ENCODE measurements around the gene MATN1. TPM values are rescaled to one million over a fixed set of nuclear protein-coding genes. Genes with fewer than 3 reads are reported as not detected.

Gene MATN1
- total and polyA plus RNA-seq, 2 experiments from 2014 or later, result 0.36 to 1.4 TPM

DNA sequence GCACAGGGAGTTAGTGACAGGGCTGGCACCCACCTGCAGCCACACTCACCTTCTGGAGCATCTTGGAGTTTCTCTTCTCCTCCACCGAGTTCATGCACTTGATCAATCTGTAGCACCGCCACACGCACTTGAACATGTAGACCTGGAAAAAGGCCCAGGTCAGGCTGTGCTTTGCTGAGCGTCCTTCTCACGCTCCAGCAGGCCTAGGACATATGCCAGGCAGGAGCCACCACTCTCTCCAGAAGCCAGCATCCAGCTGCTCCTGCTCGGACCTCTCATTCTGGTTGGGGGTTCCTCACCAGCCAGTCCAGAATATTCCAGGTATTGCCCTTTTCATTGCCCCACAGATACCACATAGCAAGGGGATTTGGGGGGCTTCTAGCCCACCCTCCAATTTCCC is 11.7 kb upstream of the MATN1 start:
- H3K9me3 ChIP-seq (ENCODE audit: low read depth), result no peaks in the 10 kb centered on the region
- no peaks in the 10 kb centered on the region for H3K27me3 ChIP-seq
- H3K27ac ChIP-seq, result no peak overlapping the region
- H3K4me3 ChIP-seq, result no peak overlapping the region
- no peaks in the 10 kb centered on the region for H3K4me1 ChIP-seq (ENCODE audit: low read depth)
- no peak for DNase-seq (ENCODE audit: low read depth in 1 of 2, low spot score in 1 of 2)
- TF ChIP-seq, protein P1, sequence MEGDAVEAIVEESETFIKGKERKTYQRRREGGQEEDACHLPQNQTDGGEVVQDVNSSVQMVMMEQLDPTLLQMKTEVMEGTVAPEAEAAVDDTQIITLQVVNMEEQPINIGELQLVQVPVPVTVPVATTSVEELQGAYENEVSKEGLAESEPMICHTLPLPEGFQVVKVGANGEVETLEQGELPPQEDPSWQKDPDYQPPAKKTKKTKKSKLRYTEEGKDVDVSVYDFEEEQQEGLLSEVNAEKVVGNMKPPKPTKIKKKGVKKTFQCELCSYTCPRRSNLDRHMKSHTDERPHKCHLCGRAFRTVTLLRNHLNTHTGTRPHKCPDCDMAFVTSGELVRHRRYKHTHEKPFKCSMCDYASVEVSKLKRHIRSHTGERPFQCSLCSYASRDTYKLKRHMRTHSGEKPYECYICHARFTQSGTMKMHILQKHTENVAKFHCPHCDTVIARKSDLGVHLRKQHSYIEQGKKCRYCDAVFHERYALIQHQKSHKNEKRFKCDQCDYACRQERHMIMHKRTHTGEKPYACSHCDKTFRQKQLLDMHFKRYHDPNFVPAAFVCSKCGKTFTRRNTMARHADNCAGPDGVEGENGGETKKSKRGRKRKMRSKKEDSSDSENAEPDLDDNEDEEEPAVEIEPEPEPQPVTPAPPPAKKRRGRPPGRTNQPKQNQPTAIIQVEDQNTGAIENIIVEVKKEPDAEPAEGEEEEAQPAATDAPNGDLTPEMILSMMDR (IDR thresholded peaks at IDR 0.05; ENCODE audit: low read depth, low read length), result no peak
- H3K36me3 ChIP-seq, result no peaks in the 10 kb centered on the region

DNA sequence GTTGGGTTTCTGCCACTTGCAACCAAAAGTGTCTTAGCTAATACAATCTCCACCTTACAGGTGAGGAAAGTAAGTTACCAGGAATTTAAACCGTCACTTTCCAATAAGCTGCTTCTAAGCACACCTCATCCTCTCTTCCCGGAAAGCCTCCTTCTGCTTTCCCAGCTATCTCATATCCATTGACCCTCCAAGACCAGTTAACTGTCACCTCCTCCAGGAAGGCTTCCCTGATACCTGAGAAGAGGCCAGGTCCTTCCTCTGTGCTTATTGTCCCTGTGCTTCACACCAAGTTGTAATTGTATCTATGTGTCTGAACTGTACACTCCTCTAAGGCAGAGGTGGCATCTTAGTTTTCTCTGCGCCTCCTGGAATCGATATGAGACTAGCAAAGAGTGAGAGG is 11.2 kb upstream of the MATN1 start:
- DNase-seq (ENCODE audit: low read depth in 1 of 2, low spot score in 1 of 2), result no peak
- H3K27ac ChIP-seq, result no peak overlapping the region
- no peaks in the 10 kb centered on the region for H3K27me3 ChIP-seq
- no peaks in the 10 kb centered on the region for H3K9me3 ChIP-seq (ENCODE audit: low read depth)
- H3K36me3 ChIP-seq, result no peaks in the 10 kb centered on the region
- H3K4me3 ChIP-seq, result no peak overlapping the region
- H3K4me1 ChIP-seq (ENCODE audit: low read depth), result no peaks in the 10 kb centered on the region
- TF ChIP-seq, protein P1 (IDR thresholded peaks at IDR 0.05; ENCODE audit: low read depth, low read length), result no peak

DNA sequence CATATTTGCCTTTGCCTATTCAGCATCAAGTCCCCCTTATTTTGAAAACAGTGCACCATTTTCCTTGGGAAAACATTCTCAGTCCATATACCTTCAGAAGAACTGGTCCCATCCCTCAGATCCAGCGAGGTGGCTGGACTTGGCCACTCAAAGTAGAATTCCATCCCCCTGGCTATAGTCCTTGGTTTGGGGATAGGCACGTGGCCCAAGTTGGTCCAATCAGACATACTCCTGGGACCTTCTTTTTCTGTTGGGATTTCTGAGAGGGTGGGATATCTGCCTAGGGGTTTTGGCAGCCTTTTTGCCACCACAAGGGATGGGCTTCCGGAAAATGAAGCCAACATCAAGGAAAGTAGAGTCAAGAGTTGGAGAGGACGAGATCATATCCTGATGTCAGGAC is 10.7 kb upstream of the MATN1 start:
- no peak overlapping the region for H3K4me3 ChIP-seq
- TF ChIP-seq, protein P1 (IDR thresholded peaks at IDR 0.05; ENCODE audit: low read depth, low read length), result no peak
- H3K4me1 ChIP-seq (ENCODE audit: low read depth), result no peaks in the 10 kb centered on the region
- H3K36me3 ChIP-seq, result no peaks in the 10 kb centered on the region
- H3K9me3 ChIP-seq (ENCODE audit: low read depth), result no peaks in the 10 kb centered on the region
- no peaks in the 10 kb centered on the region for H3K27me3 ChIP-seq
- no peak for DNase-seq (ENCODE audit: low read depth in 1 of 2, low spot score in 1 of 2)
- no peak overlapping the region for H3K27ac ChIP-seq

DNA sequence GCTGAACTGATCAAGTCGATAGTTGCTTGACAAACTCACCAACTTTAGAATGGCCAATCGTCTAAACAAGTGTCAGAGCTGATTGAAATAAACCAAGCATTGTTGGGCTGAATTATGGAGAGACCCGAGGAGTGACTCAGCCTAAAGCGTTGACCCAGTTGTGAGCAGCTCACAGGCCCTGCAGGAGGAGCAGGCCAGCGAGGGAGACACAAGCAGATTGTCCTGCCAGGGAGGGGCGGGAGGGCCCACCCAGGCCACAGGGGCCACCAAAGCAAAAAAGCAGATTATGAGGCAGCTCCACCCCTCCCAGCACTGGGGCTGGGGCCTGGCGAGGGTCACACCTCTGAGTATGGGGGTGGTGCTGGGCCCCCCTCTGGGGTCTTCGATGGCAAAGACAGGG is 10.1 kb upstream of the MATN1 start:
- Histone ChIP-seq H3K9me3 (ENCODE audit: low read depth) (no peaks in the 10 kb centered on the region), H3K4me3 (no peak overlapping the region), H3K27me3 (no peaks in the 10 kb centered on the region), H3K36me3 (no peaks in the 10 kb centered on the region), H3K27ac (no peak overlapping the region), H3K4me1 (ENCODE audit: low read depth) (no peaks in the 10 kb centered on the region)
- TF ChIP-seq, protein P1 (IDR thresholded peaks at IDR 0.05; ENCODE audit: low read depth, low read length), result no peak
- no peak for DNase-seq (ENCODE audit: low read depth in 1 of 2, low spot score in 1 of 2)

DNA sequence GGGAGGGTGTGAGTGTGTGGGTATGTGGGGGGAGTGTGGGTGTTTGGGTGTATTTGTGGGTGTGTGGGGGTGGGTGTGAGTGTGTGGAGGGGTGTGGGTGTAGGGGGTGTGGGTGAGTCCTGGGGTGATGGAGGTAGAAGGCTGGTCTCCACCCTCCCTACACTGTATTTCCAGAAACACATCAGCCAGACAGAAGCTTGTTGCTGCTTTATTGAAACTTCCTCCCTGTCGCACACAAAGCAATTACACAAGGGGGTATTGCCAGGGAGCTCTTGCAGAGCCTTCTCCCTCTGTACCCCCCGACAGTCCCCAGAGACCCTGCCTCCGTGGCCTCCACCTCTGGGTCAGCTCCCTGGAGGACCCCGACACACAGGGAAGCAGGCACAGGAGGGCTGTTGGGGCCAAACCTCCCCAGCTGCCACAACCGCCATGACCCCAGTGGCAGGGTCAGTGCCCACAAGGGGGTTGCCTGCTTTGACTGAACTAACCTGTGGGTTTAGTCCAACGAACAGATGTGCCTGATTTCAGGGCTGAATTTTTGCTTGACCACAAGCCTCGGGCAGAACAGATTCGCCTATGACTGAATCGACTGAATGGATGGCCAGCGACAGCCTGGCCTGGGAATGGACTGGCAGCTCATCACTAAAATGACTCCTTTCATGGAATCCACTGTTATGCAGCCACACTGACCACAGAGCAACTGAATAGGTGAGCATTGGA is 9.1 kb upstream of the MATN1 start:
- Histone ChIP-seq H3K4me3 (no peak overlapping the region), H3K27me3 (no peaks in the 10 kb centered on the region), H3K4me1 (ENCODE audit: low read depth) (no peaks in the 10 kb centered on the region), H3K27ac (no peak overlapping the region), H3K36me3 (no peaks in the 10 kb centered on the region), H3K9me3 (ENCODE audit: low read depth) (no peaks in the 10 kb centered on the region)
- DNase-seq (ENCODE audit: low read depth in 1 of 2, low spot score in 1 of 2), result no peak
- TF ChIP-seq, protein P1 (IDR thresholded peaks at IDR 0.05; ENCODE audit: low read depth, low read length), result no peak
